H9 (cell line): ENCODE results near the gene NFE2. TPM values are rescaled to one million over a fixed set of nuclear protein-coding genes. Genes with fewer than 3 reads are reported as not detected.

Source experiments
- DNase-seq: peaks from one replicate; pipeline ENCODE4 v3.0.0-alpha.2; 2017
- H2AFZ ChIP-seq: one replicate; pipeline ENCODE4 v1.6.1; 2013; ENCODE audit warnings: mild to moderate bottlenecking, low read length, control low read depth, moderate library complexity
- H2AK5ac ChIP-seq: 2 replicates; pipeline ENCODE4 v1.6.1; 2013; ENCODE audit warnings: low read length, control low read depth, mixed read lengths; ENCODE audit not compliant: insufficient read length
- H2BK120ac ChIP-seq: one replicate; pipeline ENCODE4 v1.6.1; 2013; ENCODE audit warnings: low read depth, mild to moderate bottlenecking, low read length, control low read depth, inconsistent platforms; ENCODE audit not compliant: poor library complexity, severe bottlenecking
- H2BK12ac ChIP-seq: 2 replicates; pipeline ENCODE4 v1.6.1; 2013; ENCODE audit warnings: low read length, control low read depth, mixed read lengths, low read depth; ENCODE audit not compliant: insufficient read length
- H2BK15ac ChIP-seq: 2 replicates; pipeline ENCODE4 v1.6.1; 2013; ENCODE audit warnings: low read depth, low read length, control low read depth
- H2BK20ac ChIP-seq: one replicate; pipeline ENCODE4 v1.6.1; 2013; ENCODE audit warnings: low read depth, mild to moderate bottlenecking, low read length, control low read depth, inconsistent platforms; ENCODE audit not compliant: poor library complexity, severe bottlenecking
- H2BK5ac ChIP-seq: 2 replicates; pipeline ENCODE4 v1.6.1; 2013; ENCODE audit warnings: low read length, control low read depth, mixed read lengths; ENCODE audit not compliant: insufficient read length
- H3K14ac ChIP-seq: 2 replicates; pipeline ENCODE4 v1.6.1; 2013; ENCODE audit warnings: low read length, control low read depth; ENCODE audit not compliant: insufficient read depth
- H3K18ac ChIP-seq: 2 replicates; pipeline ENCODE4 v1.6.1; 2013; ENCODE audit warnings: low read depth, mild to moderate bottlenecking, mixed read lengths, low read length, control low read depth; ENCODE audit not compliant: insufficient read length
- H3K23ac ChIP-seq: 2 replicates; pipeline ENCODE4 v1.6.1; 2013; ENCODE audit warnings: low read length, control low read depth, mixed read lengths, low read depth; ENCODE audit not compliant: insufficient read length
- H3K23me2 ChIP-seq: 2 replicates; pipeline ENCODE4 v1.6.1; 2013; ENCODE audit warnings: low read depth, mild to moderate bottlenecking, mixed read lengths, low read length, control low read depth; ENCODE audit not compliant: insufficient read length, poor library complexity, severe bottlenecking
- H3K27ac ChIP-seq: 2 replicates; pipeline ENCODE4 v1.5.1; 2013; ENCODE audit warnings: low read length, control low read depth, mixed read lengths, low read depth; ENCODE audit not compliant: insufficient read length
- H3K27me3 ChIP-seq: 2 replicates; pipeline ENCODE4 v1.6.1; 2013; ENCODE audit warnings: low read length, control low read depth, inconsistent platforms; ENCODE audit not compliant: insufficient read depth
- H3K4ac ChIP-seq: 2 replicates; pipeline ENCODE4 v1.6.1; 2013; ENCODE audit warnings: low read depth, mild to moderate bottlenecking, control low read depth, inconsistent platforms, low read length, moderate library complexity
- H3K4me1 ChIP-seq: 2 replicates; pipeline ENCODE4 v1.6.1; 2013; ENCODE audit warnings: low read length, control low read depth, inconsistent platforms; ENCODE audit not compliant: insufficient read depth
- H3K4me2 ChIP-seq: 2 replicates; pipeline ENCODE4 v1.6.1; 2013; ENCODE audit warnings: low read length, control low read depth, mixed read lengths; ENCODE audit not compliant: insufficient read length, insufficient read depth
- H3K56ac ChIP-seq: 2 replicates; pipeline ENCODE4 v1.6.1; 2013; ENCODE audit warnings: low read depth, mild to moderate bottlenecking, mixed read lengths, low read length, control low read depth; ENCODE audit not compliant: insufficient read length
- H3K79me1 ChIP-seq: 2 replicates; pipeline ENCODE4 v1.6.1; 2013; ENCODE audit warnings: low read depth, mild to moderate bottlenecking, moderate library complexity, low read length, control low read depth, inconsistent platforms; ENCODE audit not compliant: insufficient read depth, poor library complexity, severe bottlenecking
- H3K79me2 ChIP-seq: 2 replicates; pipeline ENCODE4 v1.6.1; 2013; ENCODE audit warnings: low read length, control low read depth, inconsistent platforms; ENCODE audit not compliant: insufficient read depth
- H3K9ac ChIP-seq: 2 replicates; pipeline ENCODE4 v1.6.1; 2013; ENCODE audit warnings: low read length, control low read depth, mixed read lengths; ENCODE audit not compliant: insufficient read length; ENCODE audit errors: extremely low read depth
- H3K9me3 ChIP-seq: one replicate; pipeline ENCODE4 v1.6.1; 2013; ENCODE audit warnings: low read depth, low read length, inconsistent platforms; ENCODE audit not compliant: control insufficient read depth
- H3T11ph ChIP-seq: one replicate; pipeline ENCODE4 v1.6.1; 2013; ENCODE audit warnings: mild to moderate bottlenecking, low read length, control low read depth, inconsistent platforms
- H4K20me1 ChIP-seq: one replicate; pipeline ENCODE4 v1.6.1; 2013; ENCODE audit not compliant: control insufficient read depth, insufficient read length, insufficient read depth
- H4K5ac ChIP-seq: 2 replicates; pipeline ENCODE4 v1.6.1; 2013; ENCODE audit warnings: low read depth, mild to moderate bottlenecking, mixed read lengths, low read length, control low read depth; ENCODE audit not compliant: insufficient read length
- H4K8ac ChIP-seq: replicated peaks from 2 replicates; pipeline ENCODE4 v1.6.1; 2013; ENCODE audit warnings: low read length, control low read depth, mixed read lengths, low read depth; ENCODE audit not compliant: insufficient read length
- H4K91ac ChIP-seq: 2 replicates; pipeline ENCODE4 v1.6.1; 2013; ENCODE audit warnings: low read depth, mild to moderate bottlenecking, moderate library complexity, mixed read lengths, low read length, control low read depth; ENCODE audit not compliant: insufficient read length
- H3K27ac Mint-ChIP-seq, 3 experiments: 2 replicates in 2 of 3; 3 replicates in 1 of 3; pipeline ENCODE4 v1.8.0; 2020 to 2021; ENCODE audit warnings: mixed read lengths in 3 of 3, mild to moderate bottlenecking in 1 of 3, moderate library complexity in 1 of 3
- H3K27me3 Mint-ChIP-seq: 2 replicates; pipeline ENCODE4 v1.8.0; 2021; ENCODE audit warnings: low read depth, mild to moderate bottlenecking, moderate library complexity, mixed read lengths
- H3K36me3 Mint-ChIP-seq, 3 experiments: 2 replicates in 2 of 3; 3 replicates in 1 of 3; pipeline ENCODE4 v1.8.0; 2020 to 2021; ENCODE audit warnings: low read depth in 3 of 3, mixed read lengths in 3 of 3; ENCODE audit not compliant: insufficient read depth in 1 of 3
- H3K4me1 Mint-ChIP-seq, 2 experiments: 2 replicates each; pipeline ENCODE4 v1.8.0; 2020; ENCODE audit warnings: mixed read lengths in 2 of 2
- H3K4me3 Mint-ChIP-seq, 2 experiments: 2 replicates in 1 of 2; 3 replicates in 1 of 2; pipeline ENCODE4 v1.8.0; 2020 to 2021; ENCODE audit warnings: mild to moderate bottlenecking in 2 of 2, mixed read lengths in 2 of 2, moderate library complexity in 1 of 2
- H3K9me3 Mint-ChIP-seq, 2 experiments: 2 replicates in 1 of 2; 3 replicates in 1 of 2; pipeline ENCODE4 v1.8.0; 2020; ENCODE audit warnings: mild to moderate bottlenecking in 2 of 2, mixed read lengths in 2 of 2, moderate library complexity in 1 of 2
- CTCF ChIP-seq: fragments of 200-600 bp; sonication (generic); conservative IDR thresholded peaks from 3 replicates; pipeline ENCODE4 v1.8.0; 2021; ENCODE audit warnings: antibody characterized with exemption, mild to moderate bottlenecking
- WGBS: extraction: QIAGEN DNeasy Blood & Tissue Kit; methylation state at CpG from one replicate; pipeline ENCODE4 v1.1.7; 2013; ENCODE audit warnings: missing lambda C conversion rate, low lambda C conversion rate, mixed read lengths; ENCODE audit not compliant: insufficient read length; ENCODE audit errors: extremely low coverage; 5-methylcytosine and 5-hydroxymethylcytosine counted together
- total RNA-seq: library from RNA; stranded (reverse); gene quantifications from 2 replicates; pipeline ENCODE4 v1.2.1, GENCODE V29; 2021

NFE2 gene
- total RNA-seq, 1 experiment from 2014 or later, result 1.2 TPM

- no peak within 1 kb of the TSS for H3K27ac Mint-ChIP-seq
- H3T11ph ChIP-seq, result peak within 1 kb of the TSS; percentile 87
- H2AFZ ChIP-seq, result no peak within 1 kb of the TSS
Measured at GRCh38 chr12:54280468-54281260, 20.2 kb downstream of the NFE2 start, which contains the start of gene HNRNPA1. Gene HNRNPA1, plus strand, starts transcription at chr12:54280726. Its CDS starts 82 bp downstream, at chr12:54280808.

More at GRCh38 chr12:54280468-54281260, 20.2 kb downstream of the NFE2 start, which contains the start of gene HNRNPA1:
- H2AK5ac ChIP-seq, result peak within 1 kb of the TSS; percentile 2
- peaks cover 3% of the 10 kb centered on the region; the same call in 1 of the 2 replicates for H3K27me3 Mint-ChIP-seq
- H2BK5ac ChIP-seq, result peak within 1 kb of the TSS; percentile 95
- no peaks in the 10 kb centered on the region for H3K27me3 ChIP-seq
- H3K4me1 ChIP-seq, result no peaks in the 10 kb centered on the region
- peaks cover 40 to 60% of the 10 kb centered on the region in 2 experiments for H3K4me1 Mint-ChIP-seq
- H2BK15ac ChIP-seq, result no peak within 1 kb of the TSS
- H3K9ac ChIP-seq, result peak within 1 kb of the TSS; percentile 99
- H4K5ac ChIP-seq, result peak within 1 kb of the TSS; percentile 87
- peak within 1 kb of the TSS; percentile 74 for H3K4me2 ChIP-seq
- H3K4me3 Mint-ChIP-seq, result no peak within 1 kb of the TSS
- no peak within 1 kb of the TSS for H2BK12ac ChIP-seq
- H3K23ac ChIP-seq, result peak within 1 kb of the TSS; percentile 10
- no peaks in the 10 kb centered on the region for H4K20me1 ChIP-seq
- peaks cover 3 to 24% (median 5%) of the 10 kb centered on the region in 3 experiments for H3K36me3 Mint-ChIP-seq
- no peaks in the 10 kb centered on the region for H3K79me1 ChIP-seq
- peak within 1 kb of the TSS; percentile 97 for H3K14ac ChIP-seq
- peaks cover 19% of the 10 kb centered on the region; the same call in 1 of the 2 replicates for H3K79me2 ChIP-seq
- H3K4ac ChIP-seq, result peak within 1 kb of the TSS; percentile 64; the same call in 1 of the 2 replicates
- no CpG with 5 or more reads among the region's 48 CpGs for WGBS
- peak within 1 kb of the TSS; percentile 96 for H3K56ac ChIP-seq
- H4K8ac ChIP-seq, result peak within 1 kb of the TSS; percentile 99
- H2BK120ac ChIP-seq, result peak within 1 kb of the TSS; percentile 95
- peak; percentile 99 for DNase-seq
- H4K91ac ChIP-seq, result peak within 1 kb of the TSS; percentile 5
- no peaks in the 10 kb centered on the region for H3K9me3 Mint-ChIP-seq
- no peak for TF ChIP-seq CTCF
- peak within 1 kb of the TSS; percentile 92 for H3K27ac ChIP-seq
- no peaks in the 10 kb centered on the region for H3K9me3 ChIP-seq
- H2BK20ac ChIP-seq, result no peak within 1 kb of the TSS
- peaks cover 7% of the 10 kb centered on the region for H3K23me2 ChIP-seq
- peak within 1 kb of the TSS; percentile 99 for H3K18ac ChIP-seq
